CD4-positive, alpha-beta T cell treated with Interferon gamma for 1 hour (primary cell): ENCODE measurements around the gene DDX3X.
"Not testable (repeated sequence)": the region's sequence is repeated elsewhere in the genome, so short reads cannot be mapped to it uniquely, and the experiment has no call there.

Source experiments
- DNase-seq: peaks from one replicate; pipeline ENCODE4 v3.0.0-alpha.2; 2020

Gene DDX3X

DNA sequence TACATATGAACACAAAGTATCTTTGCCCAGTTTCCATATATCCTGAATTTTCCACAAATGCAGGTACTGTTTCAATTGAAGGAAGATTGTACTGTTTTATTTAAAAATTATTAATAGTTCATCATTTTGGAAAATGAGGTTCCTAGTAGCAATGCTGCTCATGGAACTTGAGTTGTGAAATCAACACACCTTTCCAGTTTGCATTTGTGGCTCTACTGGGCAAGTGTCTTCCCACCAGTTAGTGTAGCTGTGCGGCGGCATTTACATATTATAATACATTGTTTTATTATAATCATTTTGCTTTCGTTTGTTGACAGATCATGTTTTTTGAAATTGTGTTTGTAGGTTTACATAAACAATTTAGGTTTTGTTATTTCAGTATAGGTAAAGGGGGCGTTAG, 2.0 kb upstream of the DDX3X start:
- no peak for DNase-seq

DNA sequence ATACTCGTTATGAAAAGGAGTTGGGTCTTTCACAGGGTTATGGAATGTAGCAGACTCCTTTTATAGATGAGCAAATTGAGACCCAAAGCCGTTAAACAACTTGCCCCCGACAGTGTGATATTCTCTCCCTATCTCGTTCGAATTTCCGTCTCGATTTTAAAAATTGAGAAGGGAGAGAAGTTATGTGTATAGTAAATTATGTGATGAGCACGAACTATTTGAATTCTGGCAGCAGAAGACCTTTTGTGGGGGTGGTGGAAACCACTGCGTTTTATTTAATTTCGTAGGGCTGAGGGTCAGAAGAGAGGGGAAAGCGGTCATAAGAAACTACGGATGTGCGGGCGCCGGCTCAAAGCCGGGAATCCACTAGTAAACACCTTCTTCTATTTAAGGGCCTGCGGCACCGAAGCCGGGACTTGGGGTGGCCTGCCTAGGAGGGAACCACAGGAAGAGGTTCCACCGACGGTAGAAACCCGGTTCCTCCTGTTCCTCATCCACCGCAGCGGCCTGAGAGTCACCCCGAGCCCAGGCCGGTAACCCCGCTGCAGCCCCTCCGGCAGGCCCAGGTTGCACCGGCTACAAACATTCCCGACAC, 1.5 kb upstream of the DDX3X start:
- peak; percentile 40 for DNase-seq

GRCh38 chrX:41333003-41333743, 789 bp upstream of the DDX3X start:
- DNase-seq: peak; percentile 93

GRCh38 chrX:41334363-41335197, 618 bp downstream of the DDX3X start:
- DNase-seq: peak; percentile 87

- DNase-seq: no peak
Measured at GRCh38 chrX:41335198-41335957, 1.4 kb downstream of the DDX3X start.

GRCh38 chrX:41335958-41336331, 2.0 kb downstream of the DDX3X start:
- no peak for DNase-seq

GRCh38 chrX:41336447-41336846, 2.5 kb downstream of the DDX3X start:
- no peak for DNase-seq

DNA sequence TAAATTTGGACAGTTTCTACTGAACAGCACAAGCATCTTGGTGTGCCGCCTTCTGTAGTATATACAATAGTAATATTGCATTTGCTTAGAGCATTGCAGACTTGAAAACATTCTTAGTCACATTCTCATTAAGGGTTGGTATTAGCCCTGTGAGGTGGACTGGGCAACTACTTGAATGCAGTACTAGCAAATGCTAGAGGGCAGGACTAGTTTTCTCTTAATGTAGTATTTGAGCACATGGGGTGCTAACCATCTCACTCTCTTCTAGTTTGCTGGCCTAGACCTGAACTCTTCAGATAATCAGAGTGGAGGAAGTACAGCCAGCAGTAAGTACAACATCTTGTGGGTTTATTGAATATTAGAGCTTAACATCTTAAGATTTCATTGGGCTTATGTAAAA, 3.2 kb downstream of the DDX3X start:
- no peak for DNase-seq

DNA sequence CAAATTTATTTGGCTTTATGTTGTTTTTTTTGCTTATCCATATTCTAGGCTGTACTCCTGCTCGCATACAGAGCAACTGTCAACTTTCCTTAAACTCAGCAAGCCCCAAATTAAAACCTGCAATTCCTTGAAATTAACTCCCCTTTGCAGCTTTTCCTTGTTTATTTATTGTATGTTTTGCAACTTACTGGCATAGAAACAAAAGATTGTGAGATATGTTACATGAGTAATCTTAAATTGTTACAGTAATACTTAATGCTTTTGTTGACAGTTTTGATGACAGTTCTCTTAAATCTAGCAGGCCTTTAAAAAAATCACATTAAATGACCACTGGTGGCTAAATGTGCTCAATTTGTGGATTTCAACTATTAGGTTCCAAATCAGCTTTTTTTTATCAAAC, 4.5 kb downstream of the DDX3X start:
- no peak for DNase-seq

DNA sequence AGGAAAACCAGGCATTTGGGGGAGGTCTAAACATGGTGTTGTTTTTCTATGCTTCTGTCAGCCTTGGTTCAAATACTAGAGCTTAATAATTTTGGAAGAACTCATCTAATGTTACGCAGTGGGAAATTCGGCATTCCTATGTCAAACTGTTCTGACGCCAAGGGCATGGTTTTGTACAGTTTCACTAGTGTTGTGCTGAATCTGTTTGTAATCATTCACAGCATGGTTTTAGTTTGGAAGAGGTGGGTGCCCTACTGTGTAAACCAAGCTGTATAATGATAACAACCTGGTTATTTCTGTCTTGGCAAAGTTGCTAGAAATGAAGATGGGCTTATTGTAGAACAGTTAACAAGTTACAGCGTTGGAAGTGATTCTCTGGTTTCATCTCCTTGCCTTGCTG, 5.2 kb downstream of the DDX3X start:
- DNase-seq: no peak

DNA sequence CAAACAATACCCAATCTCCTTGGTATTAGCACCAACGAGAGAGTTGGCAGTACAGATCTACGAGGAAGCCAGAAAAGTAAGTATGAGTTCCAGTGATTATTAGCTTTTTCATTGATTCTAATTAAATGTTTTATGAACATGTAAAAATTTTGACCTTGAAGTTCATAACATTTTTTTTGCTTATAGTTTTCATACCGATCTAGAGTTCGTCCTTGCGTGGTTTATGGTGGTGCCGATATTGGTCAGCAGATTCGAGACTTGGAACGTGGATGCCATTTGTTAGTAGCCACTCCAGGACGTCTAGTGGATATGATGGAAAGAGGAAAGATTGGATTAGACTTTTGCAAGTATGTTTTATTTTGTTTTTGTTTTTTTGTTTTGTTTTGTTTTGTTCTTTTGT, 10.1 kb downstream of the DDX3X start:
- DNase-seq: no peak

- DNase-seq: no peak
Measured at GRCh38 chrX:41347186-41347585, 13.2 kb downstream of the DDX3X start.

DNA sequence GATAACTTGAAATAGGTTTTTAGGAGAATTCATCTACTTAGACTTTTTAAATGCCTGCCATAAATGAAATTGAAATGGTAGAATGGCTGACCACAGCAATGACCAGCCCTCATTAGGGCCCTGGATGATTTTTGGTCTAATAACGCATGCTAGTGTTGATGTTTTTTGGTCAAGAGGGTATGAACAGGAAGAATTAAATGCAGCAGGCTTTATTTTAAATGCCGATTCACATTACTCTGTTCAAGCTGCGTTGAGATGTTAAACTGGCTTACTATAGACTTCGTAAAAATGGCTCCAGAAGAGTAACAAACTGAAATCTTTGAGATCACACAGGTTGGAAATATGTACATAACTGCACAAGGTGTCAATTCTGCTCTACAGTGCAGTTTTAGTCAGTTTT, 14.6 kb downstream of the DDX3X start:
- no peak for DNase-seq

GRCh38 chrX:41350150-41350975, 16.4 kb downstream of the DDX3X start:
- no peak for DNase-seq

GRCh38 chrX:41350976-41351569, 17.1 kb downstream of the DDX3X start:
- peak; percentile 29 for DNase-seq

DNA sequence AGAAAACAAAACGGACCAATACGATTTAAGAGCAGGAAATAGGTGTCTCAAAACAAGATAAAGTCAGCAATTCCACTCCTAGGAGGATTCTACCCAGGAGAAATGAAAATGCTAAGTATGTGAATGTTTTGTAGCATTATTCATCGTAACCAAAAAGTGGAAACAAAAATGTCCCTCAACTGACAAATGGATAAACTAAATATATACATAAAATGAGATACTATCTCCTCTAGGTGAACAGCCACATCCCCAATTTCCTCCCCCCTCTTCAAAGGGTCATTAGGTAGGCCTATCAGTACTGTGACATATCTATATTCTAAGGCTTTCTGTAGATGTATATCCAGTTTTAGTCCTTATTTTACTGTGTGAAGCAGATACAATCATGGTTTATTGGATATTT, 18.0 kb downstream of the DDX3X start:
- DNase-seq: no peak

DNA sequence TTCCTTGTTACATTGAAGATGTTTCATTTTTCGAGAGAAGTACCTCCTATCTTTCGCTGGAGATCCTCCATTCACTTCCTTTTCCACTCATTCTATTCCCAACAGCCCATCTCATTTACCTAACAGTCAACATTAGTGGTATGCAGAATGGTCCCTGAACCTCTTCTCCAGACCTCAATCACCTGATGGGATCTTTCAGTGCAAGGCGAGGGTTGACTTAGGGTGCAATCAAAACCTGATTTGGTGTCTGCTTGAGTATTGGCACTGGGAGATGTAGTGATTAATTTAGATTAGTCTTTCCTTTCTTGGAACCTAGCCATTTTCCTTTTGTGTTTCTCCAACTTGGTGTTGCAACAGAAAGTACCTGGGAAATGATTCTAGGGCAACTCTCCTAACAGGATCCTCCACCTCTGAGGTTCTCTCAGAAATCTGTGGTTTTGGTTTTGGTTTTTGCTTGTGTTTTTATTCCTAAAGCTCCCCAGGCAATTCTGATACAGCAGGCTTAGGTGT, 18.4 kb downstream of the DDX3X start:
- no peak for DNase-seq

GRCh38 chrX:41353985-41354384, 20.0 kb downstream of the DDX3X start:
- no peak for DNase-seq

GRCh38 chrX:41369152-41369551, 35.2 kb downstream of the DDX3X start:
- no peak for DNase-seq

DNA sequence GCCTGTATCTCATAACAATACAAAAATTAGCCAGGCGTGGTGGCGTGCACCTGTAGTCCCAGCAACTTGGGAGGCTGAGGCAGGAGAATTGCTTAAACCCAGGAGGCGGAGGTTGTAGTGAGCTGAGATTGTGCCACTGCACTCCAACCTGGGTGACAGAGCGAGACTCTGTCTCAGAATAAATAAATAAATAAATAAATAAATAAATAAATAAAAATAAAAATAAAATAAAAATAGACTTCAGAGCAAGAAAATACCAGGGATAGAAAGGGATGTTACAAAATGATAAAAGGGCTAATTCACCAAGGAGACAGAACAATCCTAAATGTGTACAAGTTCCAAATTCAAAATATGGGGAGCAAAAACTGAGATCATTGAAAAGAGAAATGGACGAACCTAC, 37.6 kb downstream of the DDX3X start:
- DNase-seq: not testable (repeated sequence)

DNA sequence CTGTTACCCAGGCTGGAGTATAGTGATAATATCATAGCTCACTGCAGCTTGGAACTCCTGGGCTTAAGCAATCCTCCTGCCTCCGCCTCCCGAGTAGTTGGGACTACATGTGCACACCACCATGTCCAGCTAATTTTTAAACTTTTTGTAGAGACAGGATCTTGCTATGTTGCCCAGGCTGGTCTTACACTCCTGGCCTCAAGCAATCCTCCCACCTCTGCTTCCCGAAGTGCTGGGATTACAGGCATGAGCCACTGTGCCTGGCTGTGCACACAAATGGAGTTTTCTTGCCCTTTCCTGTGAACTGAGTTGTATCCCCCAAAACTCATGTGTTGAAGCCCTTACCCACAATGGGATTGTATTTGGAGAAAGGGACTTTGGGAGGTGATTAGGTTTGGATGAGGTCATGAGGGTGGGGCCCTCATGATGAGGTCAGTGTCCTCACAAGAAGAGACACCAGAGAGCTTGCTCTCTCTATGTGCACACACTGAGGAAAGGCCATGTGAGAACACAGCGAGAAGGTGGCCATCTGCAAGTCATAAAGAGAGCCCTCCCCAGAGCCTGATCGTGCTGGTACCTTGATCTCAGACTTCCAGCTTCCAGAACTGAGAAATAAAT, 40.1 kb downstream of the DDX3X start:
- no peak for DNase-seq
